ENCODE results near the gene PTGIS.

DNA sequence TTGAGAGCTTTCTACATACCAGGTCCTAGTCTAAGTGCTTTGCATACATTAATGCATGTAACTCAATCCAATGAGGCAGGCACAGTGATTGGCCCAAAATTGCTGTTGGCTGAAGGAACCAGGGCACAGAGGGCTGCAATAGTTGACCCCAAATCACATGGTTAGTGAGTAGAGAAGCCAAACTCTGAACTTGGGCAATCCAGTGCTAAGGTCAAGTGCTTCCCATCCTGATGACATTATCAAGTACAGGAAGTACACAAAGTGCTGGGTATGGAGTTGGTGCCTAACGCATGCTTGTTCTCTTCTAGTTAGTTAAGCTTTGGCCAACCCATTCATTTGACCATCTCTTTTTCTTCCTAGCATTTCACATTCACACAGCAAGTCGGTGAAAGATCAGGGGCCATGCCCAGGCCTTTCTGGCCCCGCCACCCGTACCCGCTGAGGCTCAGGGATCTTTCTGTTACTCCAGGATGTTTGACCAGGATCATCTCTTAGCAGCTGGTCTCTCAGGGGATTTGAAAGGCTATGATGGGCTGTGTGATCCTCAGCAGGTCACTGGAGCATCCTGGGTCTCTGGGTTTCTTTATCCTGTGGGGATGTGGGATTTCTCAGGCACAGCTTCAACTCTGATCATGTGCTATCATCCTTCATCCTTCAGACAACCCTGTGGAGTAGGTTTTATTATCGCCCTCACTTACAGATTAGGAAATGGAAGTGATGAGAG, 92.5 kb downstream of the PTGIS start:
- no peak for TF ChIP-seq CEBPB (IDR thresholded peaks at IDR 0.05)
- TF ChIP-seq EP300 (IDR thresholded peaks at IDR 0.05; ENCODE audit: borderline replicate concordance), result no peak
- TF ChIP-seq, protein P1, sequence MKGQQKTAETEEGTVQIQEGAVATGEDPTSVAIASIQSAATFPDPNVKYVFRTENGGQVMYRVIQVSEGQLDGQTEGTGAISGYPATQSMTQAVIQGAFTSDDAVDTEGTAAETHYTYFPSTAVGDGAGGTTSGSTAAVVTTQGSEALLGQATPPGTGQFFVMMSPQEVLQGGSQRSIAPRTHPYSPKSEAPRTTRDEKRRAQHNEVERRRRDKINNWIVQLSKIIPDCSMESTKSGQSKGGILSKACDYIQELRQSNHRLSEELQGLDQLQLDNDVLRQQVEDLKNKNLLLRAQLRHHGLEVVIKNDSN (IDR thresholded peaks at IDR 0.05), result no peak
- TF ChIP-seq, protein P2, sequence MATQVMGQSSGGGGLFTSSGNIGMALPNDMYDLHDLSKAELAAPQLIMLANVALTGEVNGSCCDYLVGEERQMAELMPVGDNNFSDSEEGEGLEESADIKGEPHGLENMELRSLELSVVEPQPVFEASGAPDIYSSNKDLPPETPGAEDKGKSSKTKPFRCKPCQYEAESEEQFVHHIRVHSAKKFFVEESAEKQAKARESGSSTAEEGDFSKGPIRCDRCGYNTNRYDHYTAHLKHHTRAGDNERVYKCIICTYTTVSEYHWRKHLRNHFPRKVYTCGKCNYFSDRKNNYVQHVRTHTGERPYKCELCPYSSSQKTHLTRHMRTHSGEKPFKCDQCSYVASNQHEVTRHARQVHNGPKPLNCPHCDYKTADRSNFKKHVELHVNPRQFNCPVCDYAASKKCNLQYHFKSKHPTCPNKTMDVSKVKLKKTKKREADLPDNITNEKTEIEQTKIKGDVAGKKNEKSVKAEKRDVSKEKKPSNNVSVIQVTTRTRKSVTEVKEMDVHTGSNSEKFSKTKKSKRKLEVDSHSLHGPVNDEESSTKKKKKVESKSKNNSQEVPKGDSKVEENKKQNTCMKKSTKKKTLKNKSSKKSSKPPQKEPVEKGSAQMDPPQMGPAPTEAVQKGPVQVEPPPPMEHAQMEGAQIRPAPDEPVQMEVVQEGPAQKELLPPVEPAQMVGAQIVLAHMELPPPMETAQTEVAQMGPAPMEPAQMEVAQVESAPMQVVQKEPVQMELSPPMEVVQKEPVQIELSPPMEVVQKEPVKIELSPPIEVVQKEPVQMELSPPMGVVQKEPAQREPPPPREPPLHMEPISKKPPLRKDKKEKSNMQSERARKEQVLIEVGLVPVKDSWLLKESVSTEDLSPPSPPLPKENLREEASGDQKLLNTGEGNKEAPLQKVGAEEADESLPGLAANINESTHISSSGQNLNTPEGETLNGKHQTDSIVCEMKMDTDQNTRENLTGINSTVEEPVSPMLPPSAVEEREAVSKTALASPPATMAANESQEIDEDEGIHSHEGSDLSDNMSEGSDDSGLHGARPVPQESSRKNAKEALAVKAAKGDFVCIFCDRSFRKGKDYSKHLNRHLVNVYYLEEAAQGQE (IDR thresholded peaks at IDR 0.05; ENCODE audit: low read depth), result no peak

Measured in Ishikawa (cell line).